Endothelial cell (in vitro differentiated cells): ENCODE data around the gene SHISA6. TPM values are rescaled to one million over a fixed set of nuclear protein-coding genes. Genes with fewer than 3 reads are reported as not detected.

Experiments
- DNase-seq: peaks from one replicate; pipeline ENCODE4 v3.0.0; 2021; ENCODE audit warnings: low spot score
- H3K27ac Mint-ChIP-seq: one replicate; pipeline ENCODE4 v1.8.0; 2021; ENCODE audit warnings: mixed read lengths, inconsistent platforms; ENCODE audit not compliant: unreplicated experiment
- H3K27me3 Mint-ChIP-seq: one replicate; pipeline ENCODE4 v1.8.0; 2021; ENCODE audit warnings: mild to moderate bottlenecking, moderate library complexity, mixed read lengths, inconsistent platforms; ENCODE audit not compliant: unreplicated experiment
- H3K36me3 Mint-ChIP-seq: one replicate; pipeline ENCODE4 v1.8.0; 2021; ENCODE audit warnings: mild to moderate bottlenecking, low read depth, mixed read lengths, inconsistent platforms; ENCODE audit not compliant: unreplicated experiment
- H3K4me1 Mint-ChIP-seq: one replicate; pipeline ENCODE4 v1.8.0; 2021; ENCODE audit warnings: mild to moderate bottlenecking, mixed read lengths, inconsistent platforms; ENCODE audit not compliant: unreplicated experiment
- H3K4me3 Mint-ChIP-seq: one replicate; pipeline ENCODE4 v1.8.0; 2021; ENCODE audit warnings: mild to moderate bottlenecking, mixed read lengths, inconsistent platforms; ENCODE audit not compliant: unreplicated experiment
- H3K9me3 Mint-ChIP-seq: one replicate; pipeline ENCODE4 v1.8.0; 2021; ENCODE audit warnings: mixed read lengths, inconsistent platforms; ENCODE audit not compliant: unreplicated experiment
- CTCF ChIP-seq: fragments of 200-600 bp; sonication (generic); IDR thresholded peaks from one replicate; pipeline ENCODE4 v1.5.0; 2021; ENCODE audit warnings: antibody characterized with exemption; ENCODE audit not compliant: unreplicated experiment
- total RNA-seq: library from RNA; stranded (reverse); fragmentation: NEBNext Ultra II Directional; extraction: Animal tissue kit (Norgen Biotek cat#: 25700); gene quantifications from one replicate; pipeline ENCODE4 v1.2.1, GENCODE V29; 2021; ENCODE audit not compliant: unreplicated experiment

Gene SHISA6
- total RNA-seq, 1 donor from 2014 or later: not detected

- no peaks in the 10 kb centered on the region for H3K27me3 Mint-ChIP-seq
- H3K4me1 Mint-ChIP-seq: no peaks in the 10 kb centered on the region
- no peak overlapping the region for H3K4me3 Mint-ChIP-seq
- H3K9me3 Mint-ChIP-seq: peaks cover 20% of the 10 kb centered on the region
- H3K27ac Mint-ChIP-seq: no peak overlapping the region
- DNase-seq: no peak
- no peak for TF ChIP-seq CTCF
- no peaks in the 10 kb centered on the region for H3K36me3 Mint-ChIP-seq
Observed at GRCh38 chr17:11589716-11590115, 348.7 kb downstream of the SHISA6 start.

- peak within 1 kb of the TSS; percentile 21 for H3K4me3 Mint-ChIP-seq
- H3K27me3 Mint-ChIP-seq: no peaks in the 10 kb centered on the region
- no peak for DNase-seq
- no peaks in the 10 kb centered on the region for H3K4me1 Mint-ChIP-seq
- H3K9me3 Mint-ChIP-seq: peaks cover 4% of the 10 kb centered on the region
- no peaks in the 10 kb centered on the region for H3K36me3 Mint-ChIP-seq
- TF ChIP-seq CTCF: no peak
- H3K27ac Mint-ChIP-seq: no peak within 1 kb of the TSS
Observed at GRCh38 chr17:11598274-11599221, 357.5 kb downstream of the SHISA6 start, which contains the start of gene DNAH9. Gene DNAH9 (plus strand): TSS chr17:11598470. CDS start chr17:11598499, 29 bp downstream.

GRCh38 chr17:11601661-11602060, 360.6 kb downstream of the SHISA6 start:
- Mint-ChIP-seq H3K27ac (no peak overlapping the region), H3K9me3 (peaks cover 5% of the 10 kb centered on the region), H3K36me3 (no peaks in the 10 kb centered on the region), H3K27me3 (no peaks in the 10 kb centered on the region), H3K4me1 (no peaks in the 10 kb centered on the region), H3K4me3 (no peak overlapping the region)
- TF ChIP-seq CTCF: no peak
- no peak for DNase-seq

- no peaks in the 10 kb centered on the region for H3K4me1 Mint-ChIP-seq
- peaks cover 27% of the 10 kb centered on the region for H3K9me3 Mint-ChIP-seq
- peaks cover 4% of the 10 kb centered on the region for H3K36me3 Mint-ChIP-seq
- no peak overlapping the region for H3K4me3 Mint-ChIP-seq
- H3K27me3 Mint-ChIP-seq: peaks cover 2% of the 10 kb centered on the region
- DNase-seq: no peak
- no peak overlapping the region for H3K27ac Mint-ChIP-seq
- no peak for TF ChIP-seq CTCF
Observed at GRCh38 chr17:11608396-11608795, 367.4 kb downstream of the SHISA6 start.

GRCh38 chr17:11610999-11611566, 370.1 kb downstream of the SHISA6 start:
- no peaks in the 10 kb centered on the region for H3K4me1 Mint-ChIP-seq
- peaks cover 4% of the 10 kb centered on the region for H3K36me3 Mint-ChIP-seq
- no peak overlapping the region for H3K27ac Mint-ChIP-seq
- no peak for TF ChIP-seq CTCF
- DNase-seq: no peak
- H3K4me3 Mint-ChIP-seq: no peak overlapping the region
- H3K27me3 Mint-ChIP-seq: peaks cover 4% of the 10 kb centered on the region
- peaks cover 37% of the 10 kb centered on the region for H3K9me3 Mint-ChIP-seq
